B cell (primary cell): ENCODE measurements around the gene GADL1. TPM values are rescaled to one million over a fixed set of nuclear protein-coding genes. Genes with fewer than 3 reads are reported as not detected.

Source experiments
- ATAC-seq: fragments of 200-7000 bp; cut with Tn5 transposase; one replicate; pipeline ENCODE4 v1.10.0; 2021; ENCODE audit warnings: low read depth, mild to moderate bottlenecking, moderate number of reproducible peaks, moderate library complexity
- CTCF ChIA-PET: fragments of 350-600 bp; sonication (Branson Sonifier 250); formaldehyde crosslinking; loops from one replicate; lab custom pipeline; 2021; ENCODE audit warnings: antibody characterized with exemption, inconsistent platforms; lab: Charles Lee
- POLR2A ChIA-PET: fragments of 350-600 bp; sonication (Branson Sonifier 250); formaldehyde crosslinking; loops from one replicate; lab custom pipeline; 2021; ENCODE audit warnings: antibody characterized with exemption; lab: Charles Lee
- DNase-seq: peaks from one replicate; pipeline ENCODE4 v3.0.0; 2013
- H2AFZ ChIP-seq: 2 replicates; pipeline ENCODE4 v1.6.1; 2012; ENCODE audit warnings: mild to moderate bottlenecking, low read depth, low read length; ENCODE audit not compliant: insufficient read depth, poor library complexity, severe bottlenecking
- H3K27ac ChIP-seq, 2 donors: 1 replicate in 1 of 2; 2 replicates in 1 of 2; pipeline ENCODE4 v1.5.1; 2012 to 2013; ENCODE audit warnings: low read length in 2 of 2, mild to moderate bottlenecking in 2 of 2, moderate library complexity in 1 of 2
- H3K27me3 ChIP-seq, 4 experiments: fragments of 200-600 bp in 1 of 4; sonication (generic) in 1 of 4; replicated peaks in 1 of 4; 1 replicate in 2 of 4; 2 replicates in 2 of 4; pipeline versions ENCODE4 v1.6.1 to v1.7.0; 2013 to 2016; ENCODE audit warnings: low read length in 3 of 4, mild to moderate bottlenecking in 2 of 4, mixed read lengths in 1 of 4, moderate library complexity in 1 of 4; ENCODE audit not compliant: insufficient read depth in 4 of 4, control insufficient read depth in 3 of 4; ENCODE audit errors: control extremely low read depth in 1 of 4
- H3K36me3 ChIP-seq, 2 experiments: replicated peaks in 1 of 2; 1 replicate in 1 of 2; 2 replicates in 1 of 2; pipeline versions ENCODE4 v1.6.1 to v1.7.1; 2013; ENCODE audit warnings: low read length in 1 of 2; ENCODE audit not compliant: insufficient read depth in 2 of 2, control insufficient read depth in 1 of 2; ENCODE audit errors: control extremely low read depth in 1 of 2, extremely low read depth in 1 of 2
- H3K4me1 ChIP-seq, 2 donors: fragments of 200-600 bp in 1 of 2; sonication (generic) in 1 of 2; 1 replicate in 1 of 2; 2 replicates in 1 of 2; pipeline versions ENCODE4 v1.5.1 to v1.6.1; 2013 to 2017; ENCODE audit warnings: low read length in 2 of 2; ENCODE audit not compliant: control insufficient read depth in 2 of 2, insufficient read depth in 2 of 2
- H3K4me2 ChIP-seq: replicated peaks from 2 replicates; pipeline ENCODE3; 2012; ENCODE audit warnings: mild to moderate bottlenecking, low read depth, low read length; ENCODE audit not compliant: poor library complexity, severe bottlenecking
- H3K4me3 ChIP-seq, 5 experiments: fragments of 200-600 bp in 1 of 5; sonication (generic) in 1 of 5; 1 replicate in 3 of 5; 2 replicates in 2 of 5; pipeline versions ENCODE4 v1.5.1 to v1.7.0; 2011 to 2016; ENCODE audit warnings: low read length in 4 of 5, mild to moderate bottlenecking in 4 of 5, low read depth in 2 of 5, control low read depth in 1 of 5, moderate library complexity in 1 of 5; ENCODE audit not compliant: insufficient read depth in 1 of 5; ENCODE audit errors: control extremely low read depth in 1 of 5, extremely low read depth in 1 of 5
- H3K79me2 ChIP-seq: fragments of 200-600 bp; sonication (generic); one replicate; pipeline ENCODE4 v1.6.0; 2016; ENCODE audit warnings: low read length; ENCODE audit not compliant: control insufficient read depth, insufficient read depth
- H3K9ac ChIP-seq: fragments of 200-600 bp; sonication (generic); 2 replicates; pipeline ENCODE4 v1.6.1; 2017; ENCODE audit warnings: mild to moderate bottlenecking, low read length, moderate library complexity
- H3K9me3 ChIP-seq, 3 donors: one replicate each; pipeline versions ENCODE4 v1.6.1 to v1.7.1; 2013; ENCODE audit warnings: low read length in 2 of 3; ENCODE audit not compliant: control insufficient read depth in 2 of 3, insufficient read depth in 1 of 3; ENCODE audit errors: control extremely low read depth in 1 of 3
- H4K20me1 ChIP-seq: 2 replicates; pipeline ENCODE4 v1.6.0; 2012; ENCODE audit warnings: mild to moderate bottlenecking, low read length; ENCODE audit not compliant: insufficient read depth, control insufficient read depth, poor library complexity, severe bottlenecking
- H3K27ac Mint-ChIP-seq: one replicate; pipeline ENCODE4 v1.8.0; 2021; ENCODE audit warnings: mixed read lengths
- H3K27me3 Mint-ChIP-seq: one replicate; pipeline ENCODE4 v1.8.0; 2021; ENCODE audit warnings: mixed read lengths
- H3K4me1 Mint-ChIP-seq: one replicate; pipeline ENCODE4 v1.8.0; 2021; ENCODE audit warnings: mixed read lengths
- H3K4me3 Mint-ChIP-seq: one replicate; pipeline ENCODE4 v1.8.0; 2021; ENCODE audit warnings: mixed read lengths
- H3K9me3 Mint-ChIP-seq: one replicate; pipeline ENCODE4 v1.8.0; 2022; ENCODE audit warnings: mixed read lengths; ENCODE audit not compliant: insufficient read depth
- CTCF ChIP-seq: fragments of 200-600 bp; IDR thresholded peaks from one replicate; pipeline ENCODE4 v1.8.0; 2022; ENCODE audit warnings: antibody characterized with exemption, mild to moderate bottlenecking
- EZH2 ChIP-seq: IDR thresholded peaks from 2 replicates; pipeline ENCODE4 v1.6.1; 2012; ENCODE audit warnings: borderline replicate concordance, low read depth, mild to moderate bottlenecking, moderate library complexity, low read length; ENCODE audit not compliant: insufficient read depth, poor library complexity, severe bottlenecking
- WGBS: methylation state at CpG from one replicate; pipeline ENCODE4 v1.1.5; 2013; ENCODE audit warnings: missing lambda C conversion rate; ENCODE audit not compliant: insufficient coverage; 5-methylcytosine and 5-hydroxymethylcytosine counted together
- intact Hi-C: fragments of 100-400 bp; cut with micrococcal nuclease; formaldehyde crosslinking; loops from one replicate; pipeline ENCODE4 v1.10.0; 2022
- polyA plus RNA-seq: library from polyadenylated mRNA; depleted of rRNA; stranded (reverse); fragments of >200 nt; gene quantifications from 2 replicates; pipeline ENCODE4 v1.2.3, GENCODE V29; 2012
- total RNA-seq, 2 donors: library from RNA; stranded (reverse); fragments of 120-200 nt in 1 of 2; gene quantifications; 1 replicate in 1 of 2; 2 replicates in 1 of 2; pipeline versions ENCODE4 v1.2.3 to v1.2.4, GENCODE V29; 2013 to 2022

Gene GADL1
- total and polyA plus RNA-seq, 2 donors (not counting 1 experiment from before 2014, with no cell fraction given), result not detected

- intact Hi-C loops, result no loop called here
- Mint-ChIP-seq H3K27ac (no peak overlapping the region), H3K4me3 (no peak overlapping the region), H3K27me3 (peaks cover 13% of the 10 kb centered on the region), H3K4me1 (no peaks in the 10 kb centered on the region), H3K9me3 (no peaks in the 10 kb centered on the region)
- WGBS, result no CpG with 5 or more reads among the region's 2 CpGs
- Histone ChIP-seq H3K27me3 (no peaks in the 10 kb centered on the region), H3K36me3 (no peaks in the 10 kb centered on the region), H2AFZ (no peak overlapping the region), H3K4me3 (no peak overlapping the region), H3K4me1 (no peaks in the 10 kb centered on the region), H3K79me2 (no peaks in the 10 kb centered on the region), H3K27ac (no peak overlapping the region), H3K9me3 (no peaks in the 10 kb centered on the region), H3K9ac (no peak overlapping the region), H4K20me1 (no peaks in the 10 kb centered on the region), H3K4me2 (no peak overlapping the region)
- no peak for DNase-seq
- ChIA-PET POLR2A (no interaction called here), CTCF (interaction anchor here (1.7 to 3.2 kb wide), 2 partner anchors 9 kb away, joined by 8 to 28 read pairs; no protein-coding TSS in a partner anchor)
- ATAC-seq, result no peak
- TF ChIP-seq CTCF (no peak), EZH2 (no peak)
These were observed 133.7 kb downstream of the GADL1 start for GRCh38 chr3:30760737-30761136.

- Histone ChIP-seq H4K20me1 (no peaks in the 10 kb centered on the region), H3K9ac (no peak overlapping the region), H3K4me1 (no peaks in the 10 kb centered on the region), H3K27me3 (no peaks in the 10 kb centered on the region), H2AFZ (no peak overlapping the region), H3K4me3 (no peak overlapping the region), H3K9me3 (no peaks in the 10 kb centered on the region), H3K79me2 (no peaks in the 10 kb centered on the region), H3K36me3 (no peaks in the 10 kb centered on the region), H3K4me2 (no peak overlapping the region), H3K27ac (no peak overlapping the region)
- TF ChIP-seq EZH2 (no peak), CTCF (no peak)
- no peaks in the 10 kb centered on the region for H3K9me3 Mint-ChIP-seq
- no peak overlapping the region for H3K4me3 Mint-ChIP-seq
- no peak overlapping the region for H3K27ac Mint-ChIP-seq
- CTCF ChIA-PET, result interaction anchor here (1.7 to 3.2 kb wide), 2 partner anchors 8 to 10 kb away, joined by 8 to 28 read pairs; no protein-coding TSS in a partner anchor
- WGBS, result 39% methylated on average over 2 of the region's 3 CpGs
- no peak for DNase-seq
- intact Hi-C loops, result no loop called here
- no peaks in the 10 kb centered on the region for H3K4me1 Mint-ChIP-seq
- H3K27me3 Mint-ChIP-seq, result peaks cover 13% of the 10 kb centered on the region
- POLR2A ChIA-PET, result no interaction called here
- ATAC-seq, result no peak
These were observed 134.3 kb downstream of the GADL1 start for GRCh38 chr3:30760040-30760695.
